Esophagus muscularis mucosa (tissue), 4 donors: Measurements from ENCODE around the gene SLC23A2.

Experiments
- EP300 ChIP-seq: sonication (generic); formaldehyde crosslinking; IDR thresholded peaks from one replicate; pipeline ENCODE4 v1.6.1; 2017; ENCODE audit warnings: antibody characterized with exemption
- POLR2A ChIP-seq: fragments of 450-650 bp; IDR thresholded peaks from one replicate; pipeline ENCODE4 v1.6.1; 2017; ENCODE audit warnings: antibody characterized with exemption, moderate library complexity, mild to moderate bottlenecking, low read depth
- POLR2AphosphoS5 ChIP-seq, 2 donors: sonication (generic); formaldehyde crosslinking; IDR thresholded peaks; one replicate each; pipeline ENCODE4 v1.6.1; 2017; ENCODE audit warnings: antibody characterized with exemption in 2 of 2
- TF ChIP-seq, protein P1 (sequence below), 3 experiments: fragments of 200-600 bp in 2 of 3; fragments of 450-650 bp in 1 of 3; sonication (generic) in 2 of 3; IDR thresholded peaks; one replicate each; pipeline ENCODE4 v1.5.1; 2017 to 2019; ENCODE audit warnings: antibody characterized with exemption in 3 of 3, mild to moderate bottlenecking in 2 of 3, moderate library complexity in 1 of 3

DNA sequence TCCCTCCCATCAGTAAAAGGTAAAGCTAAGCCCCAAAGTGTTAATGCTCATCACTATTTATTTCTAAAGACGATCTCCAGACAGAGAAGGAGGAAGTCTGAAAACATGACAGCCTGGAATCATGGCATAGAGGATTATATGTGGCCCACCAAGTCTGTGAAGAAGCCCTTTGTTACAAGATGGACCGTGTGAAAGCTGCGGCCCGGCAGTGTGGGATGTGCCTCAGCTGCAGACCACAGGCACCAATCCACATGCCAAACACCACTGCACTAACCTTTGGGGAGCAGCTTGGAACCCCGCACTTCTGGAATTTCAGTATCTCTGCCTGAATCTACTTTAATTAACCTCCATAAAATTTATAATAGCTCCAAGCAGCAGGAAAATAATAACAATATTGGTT lies 90.4 kb downstream of the SLC23A2 start:
- TF ChIP-seq POLR2AphosphoS5 (IDR thresholded peaks at IDR 0.05) (no peak), POLR2A (no peak), EP300 (no peak)
- TF ChIP-seq, protein P1, sequence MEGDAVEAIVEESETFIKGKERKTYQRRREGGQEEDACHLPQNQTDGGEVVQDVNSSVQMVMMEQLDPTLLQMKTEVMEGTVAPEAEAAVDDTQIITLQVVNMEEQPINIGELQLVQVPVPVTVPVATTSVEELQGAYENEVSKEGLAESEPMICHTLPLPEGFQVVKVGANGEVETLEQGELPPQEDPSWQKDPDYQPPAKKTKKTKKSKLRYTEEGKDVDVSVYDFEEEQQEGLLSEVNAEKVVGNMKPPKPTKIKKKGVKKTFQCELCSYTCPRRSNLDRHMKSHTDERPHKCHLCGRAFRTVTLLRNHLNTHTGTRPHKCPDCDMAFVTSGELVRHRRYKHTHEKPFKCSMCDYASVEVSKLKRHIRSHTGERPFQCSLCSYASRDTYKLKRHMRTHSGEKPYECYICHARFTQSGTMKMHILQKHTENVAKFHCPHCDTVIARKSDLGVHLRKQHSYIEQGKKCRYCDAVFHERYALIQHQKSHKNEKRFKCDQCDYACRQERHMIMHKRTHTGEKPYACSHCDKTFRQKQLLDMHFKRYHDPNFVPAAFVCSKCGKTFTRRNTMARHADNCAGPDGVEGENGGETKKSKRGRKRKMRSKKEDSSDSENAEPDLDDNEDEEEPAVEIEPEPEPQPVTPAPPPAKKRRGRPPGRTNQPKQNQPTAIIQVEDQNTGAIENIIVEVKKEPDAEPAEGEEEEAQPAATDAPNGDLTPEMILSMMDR (IDR thresholded peaks at IDR 0.05): no peak
